HepG2 (cell line): ENCODE data around the gene NKX1-1. TPM values are rescaled to one million over a fixed set of nuclear protein-coding genes. Genes with fewer than 3 reads are reported as not detected.
A peak's percentile ranks its signal among the peaks of the same experiment; 100 is the strongest.

Experiments used
- ATAC-seq: fragments of 200-7000 bp; cut with Tn5 transposase; 3 replicates; pipeline ENCODE4 v1.9.1; 2020; ENCODE audit warnings: mild to moderate bottlenecking, moderate library complexity
- BruUV-seq: library from RNA; stranded (reverse); fragments of 400-500 nt; replicated peaks from 2 replicates; lab custom pipeline; 2021; lab: Mats Ljungman, UMichigan
- CTCF ChIA-PET: fragments of 300-600 bp; formaldehyde crosslinking; extraction: SDS; loops from one replicate; lab custom pipeline; 2021; ENCODE audit warnings: low total read pairs, inconsistent platforms, low intra/inter-chr PET ratio; lab: Yijun Ruan, JAX
- POLR2A ChIA-PET: fragments of 350-600 bp; sonication (Branson Sonifier 250); formaldehyde crosslinking; loops from one replicate; lab custom pipeline; 2020; ENCODE audit warnings: antibody characterized with exemption, inconsistent platforms; lab: Yijun Ruan, JAX
- DNase-seq: peaks from one replicate; pipeline ENCODE4 v3.0.0-alpha.2; 2015; ENCODE audit warnings: low spot score
- FAIRE-seq: peaks from 3 replicates; lab custom pipeline; 2011; peaks lifted over from hg19 to GRCh38; lab: Jason Lieb, UNC
- H2AFZ ChIP-seq: one replicate; pipeline ENCODE4 v1.6.1; 2011; ENCODE audit warnings: low read length, inconsistent platforms
- H3K27ac ChIP-seq: fragments of 300-600 bp; 3 replicates; pipeline ENCODE4 v1.8.0; 2011; ENCODE audit warnings: mixed run types, mild to moderate bottlenecking, mixed read lengths, low read length, inconsistent platforms; ENCODE audit not compliant: insufficient read depth; ENCODE audit errors: extremely low read length
- H3K27me3 ChIP-seq, 2 experiments: fragments of 200-600 bp in 1 of 2; 2 replicates in 1 of 2; 3 replicates in 1 of 2; pipeline versions ENCODE4 v1.6.0 to v1.8.0; 2011; ENCODE audit warnings: low read length in 2 of 2, mild to moderate bottlenecking in 2 of 2, moderate library complexity in 2 of 2, inconsistent platforms in 1 of 2; ENCODE audit not compliant: insufficient read depth in 2 of 2, control insufficient read depth in 1 of 2
- H3K36me3 ChIP-seq, 2 experiments: fragments of 200-600 bp in 1 of 2; replicated peaks in 1 of 2; 2 replicates in 1 of 2; 3 replicates in 1 of 2; pipeline versions ENCODE4 v1.5.1 to v1.8.0; 2011; ENCODE audit warnings: low read length in 2 of 2, inconsistent platforms in 1 of 2; ENCODE audit not compliant: insufficient read depth in 2 of 2, control insufficient read depth in 1 of 2
- H3K4me1 ChIP-seq: 2 replicates; pipeline ENCODE4 v1.5.1; 2012; ENCODE audit warnings: low read length, inconsistent platforms; ENCODE audit not compliant: insufficient read depth
- H3K4me2 ChIP-seq: 2 replicates; pipeline ENCODE4 v1.6.0; 2011; ENCODE audit warnings: low read depth, low read length, inconsistent platforms
- H3K4me3 ChIP-seq, 3 experiments: fragments of 200-600 bp in 1 of 3; sonication (generic), shearing (Covaris generic) in 1 of 3; replicated peaks in 1 of 3; 2 replicates each; pipeline ENCODE4 v1.5.1; 2011 to 2016; ENCODE audit warnings: low read length in 3 of 3, inconsistent platforms in 2 of 3, low read depth in 2 of 3, mild to moderate bottlenecking in 2 of 3, control low read depth in 1 of 3, mixed read lengths in 1 of 3; ENCODE audit not compliant: insufficient read depth in 1 of 3
- H3K79me2 ChIP-seq: one replicate; pipeline ENCODE4 v1.6.1; 2011; ENCODE audit warnings: low read length, inconsistent platforms; ENCODE audit not compliant: insufficient read depth
- H3K9ac ChIP-seq: 2 replicates; pipeline ENCODE4 v1.6.0; 2011; ENCODE audit warnings: mild to moderate bottlenecking, low read depth, low read length, inconsistent platforms; ENCODE audit not compliant: insufficient read depth
- H3K9me3 ChIP-seq: 2 replicates; pipeline ENCODE4 v1.5.1; 2012; ENCODE audit warnings: mild to moderate bottlenecking, low read length
- H4K20me1 ChIP-seq: 2 replicates; pipeline ENCODE4 v1.6.0; 2011; ENCODE audit warnings: inconsistent platforms, mild to moderate bottlenecking, low read length, moderate library complexity; ENCODE audit not compliant: insufficient read depth
- CHD2 ChIP-seq: IDR thresholded peaks from 2 replicates; pipeline ENCODE4 v1.6.1; 2011; ENCODE audit warnings: low read depth, low read length, improper control_type of control experiment
- CREB1 ChIP-seq, 2 experiments: fragments of 450-650 bp in 1 of 2; IDR thresholded peaks; 2 replicates each; pipeline ENCODE4 v1.6.1; 2016 to 2017; ENCODE audit warnings: control low read depth in 1 of 2, mild to moderate bottlenecking in 1 of 2, missing compliant biosample characterization in 1 of 2, missing genetic modification characterization in 1 of 2
- DNMT1 ChIP-seq: sonication (generic); formaldehyde crosslinking; IDR thresholded peaks from 2 replicates; pipeline ENCODE4 v1.5.1; 2020; ENCODE audit warnings: mild to moderate bottlenecking, missing genetic modification reagents
- ELF4 ChIP-seq: sonication (generic); formaldehyde crosslinking; IDR thresholded peaks from 2 replicates; pipeline ENCODE4 v1.5.0; 2020; ENCODE audit warnings: missing genetic modification reagents, mild to moderate bottlenecking, moderate library complexity, borderline replicate concordance
- FLYWCH1 ChIP-seq: sonication (generic); formaldehyde crosslinking; IDR thresholded peaks from 2 replicates; pipeline ENCODE4 v1.8.1; 2023; ENCODE audit warnings: mild to moderate bottlenecking, missing genetic modification reagents
- FOSL2 ChIP-seq: sonication (generic); formaldehyde crosslinking; IDR thresholded peaks from 2 replicates; pipeline ENCODE4 v1.4.0; 2020; ENCODE audit warnings: missing genetic modification reagents
- KLF12 ChIP-seq: sonication (generic); formaldehyde crosslinking; IDR thresholded peaks from 2 replicates; pipeline ENCODE4 v1.4.0; 2020; ENCODE audit warnings: missing genetic modification reagents, borderline replicate concordance
- MAFG ChIP-seq: sonication (generic); formaldehyde crosslinking; IDR thresholded peaks from 2 replicates; pipeline ENCODE4 v1.5.1; 2020; ENCODE audit warnings: mild to moderate bottlenecking, missing genetic modification reagents
- RAD21 ChIP-seq: fragments of 450-650 bp; formaldehyde crosslinking; IDR thresholded peaks from 2 replicates; pipeline ENCODE4 v1.5.0; 2020; ENCODE audit warnings: mild to moderate bottlenecking
- RFX5 ChIP-seq: IDR thresholded peaks from 2 replicates; pipeline ENCODE4 v1.6.1; 2011; ENCODE audit warnings: low read depth, low read length, improper control_type of control experiment
- SOX6 ChIP-seq, 2 experiments: fragments of 450-650 bp in 1 of 2; sonication (generic) in 1 of 2; formaldehyde crosslinking in 1 of 2; IDR thresholded peaks; 2 replicates each; pipeline versions ENCODE4 v1.4.0 to v1.6.1; 2017 to 2020; ENCODE audit warnings: antibody characterized with exemption in 1 of 2, mild to moderate bottlenecking in 1 of 2, missing genetic modification reagents in 1 of 2
- SRSF9 ChIP-seq: fragments of 200-400 bp; formaldehyde crosslinking; IDR thresholded peaks from 2 replicates; pipeline ENCODE4 v1.6.1; 2018; ENCODE audit warnings: borderline replicate concordance, mild to moderate bottlenecking, low read depth, low read length; ENCODE audit not compliant: insufficient read depth, poor library complexity, severe bottlenecking
- XRCC5 ChIP-seq: fragments of 200-400 bp; formaldehyde crosslinking; optimal IDR thresholded peaks from 2 replicates; pipeline ENCODE3; 2017; ENCODE audit warnings: mild to moderate bottlenecking, low read length
- ZIK1 ChIP-seq: sonication (generic); formaldehyde crosslinking; IDR thresholded peaks from 2 replicates; pipeline ENCODE4 v1.5.0; 2020; ENCODE audit warnings: mild to moderate bottlenecking, low read depth, missing genetic modification reagents, borderline replicate concordance
- ZMYM3 ChIP-seq: sonication (generic); formaldehyde crosslinking; IDR thresholded peaks from 2 replicates; pipeline ENCODE4 v1.5.1; 2020; ENCODE audit warnings: mild to moderate bottlenecking, missing genetic modification reagents
- ZNF205 ChIP-seq: IDR thresholded peaks from 2 replicates; pipeline ENCODE4 v1.6.1; 2018; ENCODE audit warnings: missing biosample characterization, missing genetic modification reagents
- ZNF253 ChIP-seq: sonication (generic); formaldehyde crosslinking; IDR thresholded peaks from 2 replicates; pipeline ENCODE4 v1.8.0; 2022; ENCODE audit warnings: mild to moderate bottlenecking, missing genetic modification reagents, borderline replicate concordance
- ZNF260 ChIP-seq: sonication (generic); formaldehyde crosslinking; IDR thresholded peaks from 2 replicates; pipeline ENCODE4 v1.4.0; 2020; ENCODE audit warnings: missing genetic modification reagents, low read depth, mild to moderate bottlenecking, borderline replicate concordance
- ZNF510 ChIP-seq: sonication (generic); formaldehyde crosslinking; IDR thresholded peaks from 2 replicates; pipeline ENCODE4 v1.4.0; 2020; ENCODE audit warnings: low read depth, mild to moderate bottlenecking, missing genetic modification reagents
- ZNF644 ChIP-seq: IDR thresholded peaks from 2 replicates; pipeline ENCODE4 v1.6.1; 2016; ENCODE audit warnings: low read depth
- ZNF670 ChIP-seq: sonication (generic); formaldehyde crosslinking; IDR thresholded peaks from 2 replicates; pipeline ENCODE4 v1.8.0; 2022; ENCODE audit warnings: mild to moderate bottlenecking, missing genetic modification reagents, borderline replicate concordance
- WGBS: methylation state at CpG from one replicate; pipeline ENCODE4 v1.1.6; 2017; ENCODE audit warnings: low lambda C conversion rate; 5-methylcytosine and 5-hydroxymethylcytosine counted together
- in situ Hi-C: cut with HindIII; loops from 2 replicates; pipeline ENCODE4 v1.10.0; 2017; ENCODE audit warnings: low pct_unique_long_range_greater_than_20kb; ENCODE audit not compliant: extremely low pct_ligation_motif_present
- intact Hi-C: fragments of 100-400 bp; cut with micrococcal nuclease; formaldehyde crosslinking; loops from one replicate; pipeline ENCODE4 v1.10.0; 2022; ENCODE audit not compliant: unreplicated experiment
- polyA plus RNA-seq, 8 experiments: library from polyadenylated mRNA; depleted of rRNA in 3 of 8; stranded (reverse) in 7 of 8; unstranded in 1 of 8; fragments of >200 nt; fragmentation: Illumina TruSeq in 4 of 8; extraction: Trizol in 4 of 8; gene quantifications; 2 replicates each; pipeline versions ENCODE4 v1.2.1 to v1.2.3, GENCODE V29; 2011 to 2016; ENCODE audit warnings: low read depth in 4 of 8, missing spikeins in 1 of 8, mixed read lengths in 1 of 8; ENCODE audit not compliant: insufficient read depth in 1 of 8
- total RNA-seq, 5 experiments: library from RNA; depleted of rRNA; stranded (reverse); fragments of >200 nt; fragmentation: Illumina TruSeq; extraction: Trizol; gene quantifications; 2 replicates each; pipeline ENCODE4 v1.2.3, GENCODE V29; 2016; ENCODE audit warnings: low read depth in 1 of 5
- TF ChIP-seq, protein P1 (sequence below): sonication (generic); formaldehyde crosslinking; IDR thresholded peaks from 2 replicates; pipeline ENCODE4 v1.9.0; 2022; ENCODE audit warnings: missing genetic modification reagents, mild to moderate bottlenecking, borderline replicate concordance

The NKX1-1 gene
- total and polyA plus RNA-seq, 2 of the 13 experiments (the other 11 are each of a cell fraction or from before 2014, with no cell fraction given) = not detected

DNA sequence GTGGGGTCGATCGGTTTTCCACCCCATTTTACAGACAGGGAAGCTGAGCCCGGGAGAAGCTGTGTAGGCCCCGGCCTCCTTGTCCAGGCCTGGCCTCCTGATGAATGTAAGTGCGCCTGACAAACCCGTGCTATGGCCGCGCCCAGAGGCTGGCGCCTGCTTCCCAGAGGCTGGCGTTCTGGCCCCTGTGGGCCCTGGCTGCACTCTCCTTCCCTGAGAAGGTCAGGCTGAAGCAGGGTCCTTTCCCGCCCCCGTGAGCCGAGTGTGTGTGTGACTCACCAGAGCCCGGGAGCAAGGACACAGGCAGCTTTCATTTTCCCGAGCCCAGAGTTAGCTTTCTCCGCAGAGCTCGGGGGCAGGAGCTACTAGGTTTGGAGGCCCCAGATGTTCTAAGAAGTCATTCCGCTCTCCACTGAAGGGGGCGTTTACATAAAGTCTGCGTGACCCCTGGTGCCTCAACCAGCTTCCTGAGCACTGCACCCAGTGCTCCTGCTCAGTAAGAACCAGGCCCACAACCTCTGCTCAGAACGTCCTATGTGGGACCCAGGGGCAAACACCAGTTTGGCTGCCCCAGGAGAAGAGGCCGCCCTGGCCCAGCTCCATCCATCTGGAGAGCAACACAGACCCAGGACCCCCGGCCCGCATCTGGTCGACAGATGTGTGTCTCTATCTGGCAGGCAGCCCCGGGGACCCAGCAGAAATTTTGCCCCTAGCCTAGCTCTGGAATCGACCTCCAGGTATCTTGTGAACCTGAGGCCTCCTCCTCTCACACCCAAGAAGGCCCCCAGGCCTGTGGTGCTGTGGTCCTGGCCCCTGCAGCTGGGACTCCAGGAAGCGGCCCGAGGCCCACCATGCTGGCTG lies 45.6 kb downstream of the NKX1-1 start:
- Histone ChIP-seq H3K9me3 (no peaks in the 10 kb centered on the region), H3K36me3 (peaks cover 1 to 13% of the 10 kb centered on the region in 2 experiments; a peak in 2 of 5 replicates), H3K4me2 (peak overlapping the region; percentile 30; the same call in 1 of the 2 replicates), H2AFZ (no peak overlapping the region), H3K27me3 (no peaks in the 10 kb centered on the region), H3K4me1 (peaks cover 16% of the 10 kb centered on the region), H4K20me1 (0 out of 2 replicates have a peak, but pooled peaks cover 3% of the 10 kb centered on the region), H3K9ac (0 out of 2 replicates have a peak overlapping the region, but pooled peaks have one; percentile 2), H3K27ac (peak overlapping the region; percentile 26), H3K4me3 (no peak overlapping the region), H3K79me2 (no peaks in the 10 kb centered on the region)
- FAIRE-seq (no peak), ATAC-seq (peak; percentile 84), DNase-seq (peak; percentile 68)
- intact Hi-C loops (no loop called here), in situ Hi-C loops (no loop called here)
- no TSS peak for BruUV-seq
- ChIA-PET POLR2A (interaction anchor here (0.9 to 2.0 kb wide), 3 partner anchors 13 to 14 kb away, joined by 3 to 10 read pairs (median 3); partner anchors contain the start of gene UVSSA), CTCF (no interaction called here)
- WGBS = 81% methylated on average over 17 of the region's 29 CpGs
- TF ChIP-seq DNMT1 (CRISPR knock-in tag) (no peak), XRCC5 (peak; percentile 46), CREB1 (IDR thresholded peaks at IDR 0.05) (no peak), CREB1 (CRISPR knock-in tag; IDR thresholded peaks at IDR 0.05) (no peak), ZNF253 (CRISPR knock-in tag) (no peak), KLF12 (CRISPR knock-in tag) (no peak), ELF4 (CRISPR knock-in tag) (no peak), ZNF670 (CRISPR knock-in tag) (no peak), RAD21 (CRISPR knock-in tag) (no peak), CHD2 (no peak), SOX6 (IDR thresholded peaks at IDR 0.05) (no peak), SOX6 (CRISPR knock-in tag; IDR thresholded peaks at IDR 0.05) (no peak), SRSF9 (no peak), ZIK1 (no peak), ZNF205 (CRISPR knock-in tag) (no peak), ZNF644 (CRISPR knock-in tag) (no peak), MAFG (CRISPR knock-in tag) (no peak), FOSL2 (peak; percentile 91), RFX5 (no peak), FLYWCH1 (CRISPR knock-in tag) (no peak), ZMYM3 (CRISPR knock-in tag) (peak; percentile 74; the same call in 1 of the 2 replicates), ZNF260 (CRISPR knock-in tag) (no peak), ZNF510 (no peak)
- TF ChIP-seq, protein P1, sequence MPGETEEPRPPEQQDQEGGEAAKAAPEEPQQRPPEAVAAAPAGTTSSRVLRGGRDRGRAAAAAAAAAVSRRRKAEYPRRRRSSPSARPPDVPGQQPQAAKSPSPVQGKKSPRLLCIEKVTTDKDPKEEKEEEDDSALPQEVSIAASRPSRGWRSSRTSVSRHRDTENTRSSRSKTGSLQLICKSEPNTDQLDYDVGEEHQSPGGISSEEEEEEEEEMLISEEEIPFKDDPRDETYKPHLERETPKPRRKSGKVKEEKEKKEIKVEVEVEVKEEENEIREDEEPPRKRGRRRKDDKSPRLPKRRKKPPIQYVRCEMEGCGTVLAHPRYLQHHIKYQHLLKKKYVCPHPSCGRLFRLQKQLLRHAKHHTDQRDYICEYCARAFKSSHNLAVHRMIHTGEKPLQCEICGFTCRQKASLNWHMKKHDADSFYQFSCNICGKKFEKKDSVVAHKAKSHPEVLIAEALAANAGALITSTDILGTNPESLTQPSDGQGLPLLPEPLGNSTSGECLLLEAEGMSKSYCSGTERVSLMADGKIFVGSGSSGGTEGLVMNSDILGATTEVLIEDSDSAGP (CRISPR knock-in tag) = no peak
